SK-N-SH treated with all-trans-retinoic acid at 6 μM for 48 hours (cell line): ENCODE data around the gene ARHGAP1.

Experiments
- ARNTL ChIP-seq: fragments of 450-650 bp; formaldehyde crosslinking; IDR thresholded peaks from 2 replicates; pipeline ENCODE4 v1.5.0; 2020; ENCODE audit warnings: low read depth, mild to moderate bottlenecking, moderate library complexity, borderline replicate concordance
- CREB5 ChIP-seq: fragments of 250-450 bp; sonication (Bioruptor Pico); IDR thresholded peaks from 2 replicates; pipeline ENCODE4 v1.5.1; 2020; ENCODE audit warnings: low read depth, mild to moderate bottlenecking, moderate library complexity
- PATZ1 ChIP-seq: fragments of 250-450 bp; sonication (Bioruptor Pico); IDR thresholded peaks from 2 replicates; pipeline ENCODE4 v1.8.0; 2020; ENCODE audit warnings: mild to moderate bottlenecking, moderate library complexity, borderline replicate concordance
- POU6F1 ChIP-seq: fragments of 250-450 bp; sonication (Bioruptor Pico); IDR thresholded peaks from 2 replicates; pipeline ENCODE4 v1.8.0; 2021; ENCODE audit warnings: low read depth, mild to moderate bottlenecking, moderate library complexity, borderline replicate concordance
- TOX ChIP-seq: fragments of 250-450 bp; sonication (Bioruptor Pico); IDR thresholded peaks from 2 replicates; pipeline ENCODE4 v1.8.0; 2021; ENCODE audit warnings: mild to moderate bottlenecking, moderate library complexity, borderline replicate concordance
- TSHZ2 ChIP-seq: fragments of 250-450 bp; sonication (Bioruptor Pico); IDR thresholded peaks from 2 replicates; pipeline ENCODE4 v1.5.0; 2020; ENCODE audit warnings: mild to moderate bottlenecking, moderate library complexity

DNA sequence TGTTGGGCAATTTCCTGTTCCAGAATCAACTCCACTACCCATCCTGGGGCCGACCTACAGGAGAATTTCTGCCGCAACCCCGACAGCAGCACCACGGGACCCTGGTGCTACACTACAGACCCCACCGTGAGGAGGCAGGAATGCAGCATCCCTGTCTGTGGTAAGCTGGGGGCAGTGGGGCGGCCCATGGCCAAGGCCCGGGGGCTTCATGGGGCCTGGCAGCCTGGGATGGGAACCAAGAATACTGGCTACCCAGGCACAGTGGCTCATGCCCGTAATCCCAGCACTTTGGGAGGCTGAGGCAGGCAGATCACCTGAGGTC, 22.9 kb upstream of the ARHGAP1 start:
- no peak for TF ChIP-seq TOX (CRISPR knock-in tag)
- TF ChIP-seq ARNTL (CRISPR knock-in tag) = no peak
- TF ChIP-seq TSHZ2 (CRISPR knock-in tag) = no peak
- no peak for TF ChIP-seq CREB5 (CRISPR knock-in tag)
- TF ChIP-seq POU6F1 (CRISPR knock-in tag) = no peak
- TF ChIP-seq PATZ1 = no peak
